ENCODE results near the gene DIAPH1. TPM values are rescaled to one million over a fixed set of nuclear protein-coding genes. Genes with fewer than 3 reads are reported as not detected.
A peak's percentile ranks its signal among the peaks of the same experiment; 100 is the strongest.

Gene DIAPH1
- total RNA-seq, 2 experiments from 2014 or later: 214 to 220 TPM

GRCh38 chr5:141573489-141574121 is 45.2 kb downstream of the DIAPH1 start:
- DNase-seq: no peak
- Mint-ChIP-seq H3K36me3 (peaks cover 23% of the 10 kb centered on the region), H3K27me3 (no peaks in the 10 kb centered on the region), H3K27ac (no peak overlapping the region), H3K4me3 (no peak overlapping the region), H3K4me1 (no peaks in the 10 kb centered on the region), H3K9me3 (no peaks in the 10 kb centered on the region)

DNA sequence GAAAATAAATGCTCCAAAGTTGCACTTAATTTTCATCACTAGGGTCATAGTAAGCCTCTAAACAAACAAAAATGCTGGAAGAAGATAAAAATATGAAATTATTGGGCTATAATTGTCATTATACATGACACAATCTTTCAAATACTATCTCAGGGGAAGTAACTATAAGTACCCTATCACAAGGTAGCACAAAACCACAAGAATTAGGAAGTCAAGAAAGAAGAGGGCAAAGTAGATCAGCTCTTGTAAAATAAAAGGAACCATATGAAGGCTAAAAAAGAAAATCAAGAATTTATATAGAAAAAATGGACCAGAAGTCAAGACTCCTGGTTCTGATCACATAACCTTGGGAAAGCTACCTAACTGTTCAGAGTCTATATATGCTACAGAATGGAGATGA is 48.1 kb downstream of the DIAPH1 start:
- H3K9me3 Mint-ChIP-seq: no peaks in the 10 kb centered on the region
- no peak for DNase-seq
- peaks cover 3% of the 10 kb centered on the region for H3K4me1 Mint-ChIP-seq
- no peak overlapping the region for H3K4me3 Mint-ChIP-seq
- H3K27ac Mint-ChIP-seq: peak overlapping the region; percentile 14
- peaks cover 28% of the 10 kb centered on the region for H3K36me3 Mint-ChIP-seq
- H3K27me3 Mint-ChIP-seq: no peaks in the 10 kb centered on the region

- no peak overlapping the region for H3K4me3 Mint-ChIP-seq
- H3K9me3 Mint-ChIP-seq: no peaks in the 10 kb centered on the region
- no peaks in the 10 kb centered on the region for H3K27me3 Mint-ChIP-seq
- DNase-seq: no peak
- H3K36me3 Mint-ChIP-seq: peaks cover 44% of the 10 kb centered on the region
- H3K4me1 Mint-ChIP-seq: peaks cover 16% of the 10 kb centered on the region
- no peak overlapping the region for H3K27ac Mint-ChIP-seq
Observed at GRCh38 chr5:141567513-141568117, 51.2 kb downstream of the DIAPH1 start.

DNA sequence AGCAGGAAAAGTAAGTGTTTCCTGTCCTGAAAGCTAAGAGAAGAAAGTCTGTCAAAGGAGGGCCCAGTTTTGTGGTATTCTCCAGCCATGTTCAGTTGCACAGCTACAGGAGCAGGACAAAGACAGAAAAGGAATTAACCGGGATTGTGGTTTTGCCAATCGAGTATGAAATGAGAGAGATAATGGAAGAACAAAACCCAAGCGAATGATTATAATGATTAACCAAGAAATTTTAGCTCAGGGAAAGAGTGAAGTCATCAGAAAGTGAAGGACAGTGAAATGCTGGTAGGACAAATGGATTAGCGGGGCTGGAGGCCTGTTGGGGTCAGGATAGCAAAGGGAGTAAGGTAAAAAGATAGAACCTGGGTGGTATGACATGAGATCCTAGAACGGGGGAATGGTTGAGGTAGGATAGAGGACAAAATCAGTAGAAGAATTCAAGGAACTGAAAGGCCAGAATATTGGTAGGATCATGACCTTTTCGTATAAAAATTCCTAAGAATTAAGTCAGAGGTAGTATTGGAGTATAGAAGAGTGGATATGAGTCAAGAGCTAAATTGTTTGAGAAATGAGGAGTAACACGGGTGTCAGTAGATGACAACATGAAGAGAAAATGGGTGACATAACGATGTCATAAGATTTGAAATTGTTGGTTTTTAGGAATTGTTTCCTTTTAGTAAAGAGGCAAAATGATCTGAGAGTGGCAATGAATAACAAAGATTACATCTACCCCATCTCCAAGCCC is 52.8 kb downstream of the DIAPH1 start:
- Mint-ChIP-seq H3K4me1 (peaks cover 18% of the 10 kb centered on the region), H3K4me3 (no peak overlapping the region), H3K27me3 (no peaks in the 10 kb centered on the region), H3K9me3 (no peaks in the 10 kb centered on the region), H3K27ac (peak overlapping the region; percentile 68), H3K36me3 (peaks cover 47% of the 10 kb centered on the region)
- no peak for DNase-seq

DNA sequence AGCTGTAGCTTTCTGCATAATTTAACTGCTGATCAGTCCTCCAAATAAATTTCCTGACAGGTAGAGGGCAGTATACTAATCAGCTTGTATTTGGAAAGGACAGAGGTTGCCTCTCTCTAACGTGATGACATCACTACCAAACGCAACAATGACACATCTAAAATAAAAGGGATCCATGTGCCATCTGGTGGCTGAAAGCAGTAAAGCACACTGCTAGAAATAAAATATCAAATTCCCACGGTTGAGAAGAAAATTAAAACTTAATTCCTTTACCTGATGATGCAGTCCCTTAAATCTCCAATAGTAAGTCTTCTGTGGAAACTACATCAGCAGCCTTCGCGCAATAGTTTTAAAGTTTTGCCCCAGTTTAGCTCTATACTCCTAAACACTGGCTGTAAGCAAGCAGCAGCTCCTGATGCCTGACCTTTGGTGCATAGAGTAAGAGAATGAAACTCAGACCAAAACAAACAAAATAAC is 54.5 kb downstream of the DIAPH1 start:
- Mint-ChIP-seq H3K4me1 (peaks cover 22% of the 10 kb centered on the region), H3K36me3 (peaks cover 54% of the 10 kb centered on the region), H3K4me3 (no peak overlapping the region), H3K9me3 (no peaks in the 10 kb centered on the region), H3K27ac (peak overlapping the region; percentile 84), H3K27me3 (no peaks in the 10 kb centered on the region)
- DNase-seq: peak; percentile 46

DNA sequence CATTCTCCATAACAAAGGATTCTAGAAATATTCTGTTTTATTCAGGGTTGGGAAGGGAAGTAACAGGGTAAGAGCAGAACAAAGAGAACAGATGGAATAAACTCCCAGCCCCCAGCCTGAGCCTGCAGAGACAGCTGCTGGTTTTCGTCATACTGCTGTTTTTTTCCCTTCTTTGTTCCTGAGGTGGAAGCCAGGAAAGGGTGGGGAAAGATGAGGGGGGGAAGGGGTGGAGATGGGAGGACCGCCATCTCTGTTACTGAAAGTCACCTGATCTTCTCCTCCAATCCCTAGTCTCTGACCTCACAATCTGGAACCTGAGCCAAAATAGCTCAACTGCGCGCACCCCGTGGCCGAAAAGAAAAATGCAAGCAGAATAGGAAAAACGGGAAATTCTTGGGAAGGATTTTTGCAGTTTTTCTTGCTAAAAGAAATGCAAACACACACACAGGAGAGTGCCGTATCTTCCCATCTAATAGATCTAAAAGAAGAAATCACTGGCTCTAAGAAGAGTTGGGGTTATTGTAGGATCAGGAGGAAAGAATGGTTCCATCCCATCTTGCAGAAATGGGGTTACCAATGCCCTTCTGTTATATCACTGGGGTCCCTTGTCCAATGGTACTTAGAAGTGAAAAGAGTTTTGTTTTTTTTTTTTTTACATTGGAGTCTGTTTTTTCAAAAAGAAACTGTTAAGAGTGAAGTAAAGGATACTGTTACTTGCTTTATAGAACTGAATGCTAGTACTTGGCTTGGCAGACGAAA is 57.9 kb downstream of the DIAPH1 start:
- Mint-ChIP-seq H3K9me3 (no peaks in the 10 kb centered on the region), H3K27ac (peak overlapping the region; percentile 51), H3K27me3 (no peaks in the 10 kb centered on the region), H3K4me3 (no peak overlapping the region), H3K4me1 (peaks cover 34% of the 10 kb centered on the region), H3K36me3 (peaks cover 55% of the 10 kb centered on the region)
- DNase-seq: no peak

DNA sequence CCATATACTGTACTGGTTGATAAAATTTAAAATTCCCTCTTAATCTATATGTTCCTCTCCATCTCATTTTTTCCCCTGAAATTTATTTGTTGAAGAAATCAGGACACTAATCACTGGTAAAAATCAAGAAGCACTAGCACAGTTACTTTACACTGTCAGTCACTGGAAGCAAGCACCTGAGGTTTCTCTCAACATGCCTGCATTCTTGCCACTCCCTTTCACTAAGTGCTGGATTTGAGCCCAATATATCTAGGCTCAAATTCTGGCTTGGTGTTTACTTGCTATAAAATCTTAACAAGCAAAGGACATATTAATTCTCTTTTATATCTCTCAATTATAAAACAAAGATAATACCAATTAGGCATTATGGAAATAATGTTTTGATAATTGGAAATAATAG is 58.6 kb downstream of the DIAPH1 start:
- no peak overlapping the region for H3K4me3 Mint-ChIP-seq
- H3K4me1 Mint-ChIP-seq: peaks cover 29% of the 10 kb centered on the region
- peak overlapping the region; percentile 51 for H3K27ac Mint-ChIP-seq
- H3K9me3 Mint-ChIP-seq: no peaks in the 10 kb centered on the region
- DNase-seq: no peak
- H3K36me3 Mint-ChIP-seq: peaks cover 51% of the 10 kb centered on the region
- H3K27me3 Mint-ChIP-seq: no peaks in the 10 kb centered on the region

GRCh38 chr5:141559461-141559860 is 59.3 kb downstream of the DIAPH1 start:
- no peaks in the 10 kb centered on the region for H3K27me3 Mint-ChIP-seq
- peaks cover 49% of the 10 kb centered on the region for H3K36me3 Mint-ChIP-seq
- peaks cover 27% of the 10 kb centered on the region for H3K4me1 Mint-ChIP-seq
- H3K4me3 Mint-ChIP-seq: no peak overlapping the region
- H3K27ac Mint-ChIP-seq: no peak overlapping the region
- no peaks in the 10 kb centered on the region for H3K9me3 Mint-ChIP-seq
- DNase-seq: no peak

DNA sequence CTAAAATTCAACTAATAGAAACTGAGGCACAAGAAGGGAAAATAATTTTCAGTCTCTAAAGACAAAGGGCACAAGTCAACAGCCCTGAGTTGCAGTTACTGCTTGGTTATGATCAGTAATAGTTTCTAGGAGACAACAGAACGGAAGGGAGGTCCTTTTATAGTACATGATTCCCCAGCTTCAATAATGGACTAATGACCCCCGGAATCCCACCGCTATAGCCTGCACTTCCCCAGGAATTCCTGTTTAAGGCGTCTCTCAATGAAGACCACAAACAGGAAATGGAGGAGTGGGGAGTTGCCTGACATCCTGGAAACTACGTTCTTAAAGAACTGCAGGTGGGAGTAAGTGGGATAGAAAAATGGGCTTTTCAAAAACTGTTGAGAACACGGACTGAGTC is 60.6 kb downstream of the DIAPH1 start:
- DNase-seq: no peak
- H3K36me3 Mint-ChIP-seq: peaks cover 36% of the 10 kb centered on the region
- peak overlapping the region; percentile 31 for H3K27ac Mint-ChIP-seq
- no peaks in the 10 kb centered on the region for H3K9me3 Mint-ChIP-seq
- H3K27me3 Mint-ChIP-seq: no peaks in the 10 kb centered on the region
- no peak overlapping the region for H3K4me3 Mint-ChIP-seq
- H3K4me1 Mint-ChIP-seq: peaks cover 18% of the 10 kb centered on the region

DNA sequence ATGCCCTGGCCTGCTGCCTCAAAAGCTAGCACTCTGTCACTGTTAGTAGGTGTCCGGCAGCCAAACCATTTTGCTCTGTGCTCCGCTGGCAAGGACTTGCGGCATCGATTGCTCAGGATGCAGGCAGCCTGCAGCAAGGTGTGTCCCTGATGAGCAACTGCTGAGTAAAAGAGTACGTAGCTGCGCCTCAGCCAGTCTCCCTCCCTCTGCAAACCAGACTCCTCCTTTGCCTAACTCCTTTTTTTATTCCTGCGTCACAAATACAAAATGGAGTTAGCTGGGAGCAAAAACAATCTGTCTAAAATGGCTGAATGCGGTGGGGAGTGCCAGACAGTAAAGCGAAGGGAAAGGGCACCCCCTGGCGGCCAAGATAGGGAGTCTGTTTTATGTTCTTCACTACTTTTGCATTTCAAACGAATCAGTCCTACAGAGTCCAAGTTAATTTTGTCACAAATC is 61.1 kb downstream of the DIAPH1 start:
- peak; percentile 62 for DNase-seq
- no peaks in the 10 kb centered on the region for H3K9me3 Mint-ChIP-seq
- H3K4me3 Mint-ChIP-seq: no peak overlapping the region
- H3K27me3 Mint-ChIP-seq: no peaks in the 10 kb centered on the region
- H3K4me1 Mint-ChIP-seq: peaks cover 20% of the 10 kb centered on the region
- H3K27ac Mint-ChIP-seq: peak overlapping the region; percentile 40
- H3K36me3 Mint-ChIP-seq: peaks cover 31% of the 10 kb centered on the region

- peaks cover 9% of the 10 kb centered on the region for H3K9me3 Mint-ChIP-seq
- peaks cover 68% of the 10 kb centered on the region for H3K36me3 Mint-ChIP-seq
- no peak overlapping the region for H3K27ac Mint-ChIP-seq
- H3K4me1 Mint-ChIP-seq: peaks cover 25% of the 10 kb centered on the region
- DNase-seq: no peak
- no peaks in the 10 kb centered on the region for H3K27me3 Mint-ChIP-seq
- no peak overlapping the region for H3K4me3 Mint-ChIP-seq
Observed at GRCh38 chr5:141547921-141548320, 70.9 kb downstream of the DIAPH1 start.

DNA sequence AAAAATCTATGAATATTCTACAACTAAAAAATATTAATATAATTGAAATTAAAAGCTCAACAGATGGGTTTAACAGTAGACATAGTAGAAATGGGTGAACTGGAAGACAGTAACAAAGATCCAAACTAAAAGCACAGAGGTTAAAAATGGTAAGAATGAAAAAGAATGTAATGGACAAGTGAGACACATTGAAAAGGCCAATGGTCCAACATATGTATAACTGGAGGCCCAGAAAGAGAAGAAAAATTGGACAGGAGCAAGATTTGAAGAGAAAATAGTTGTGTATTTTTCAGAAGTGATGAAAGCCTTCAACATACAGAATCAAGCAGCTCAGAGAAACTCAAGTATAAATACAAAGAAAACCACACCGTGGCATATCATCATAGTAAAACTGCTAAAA is 71.3 kb downstream of the DIAPH1 start:
- DNase-seq: no peak
- Mint-ChIP-seq H3K4me3 (no peak overlapping the region), H3K9me3 (peaks cover 9% of the 10 kb centered on the region), H3K27ac (no peak overlapping the region), H3K4me1 (peaks cover 22% of the 10 kb centered on the region), H3K36me3 (peaks cover 72% of the 10 kb centered on the region), H3K27me3 (no peaks in the 10 kb centered on the region)

- H3K36me3 Mint-ChIP-seq: peaks cover 59% of the 10 kb centered on the region
- no peak overlapping the region for H3K4me3 Mint-ChIP-seq
- H3K9me3 Mint-ChIP-seq: peaks cover 7% of the 10 kb centered on the region
- DNase-seq: no peak
- peaks cover 12% of the 10 kb centered on the region for H3K4me1 Mint-ChIP-seq
- no peak overlapping the region for H3K27ac Mint-ChIP-seq
- H3K27me3 Mint-ChIP-seq: no peaks in the 10 kb centered on the region
Observed at GRCh38 chr5:141543053-141543452, 75.7 kb downstream of the DIAPH1 start.

DNA sequence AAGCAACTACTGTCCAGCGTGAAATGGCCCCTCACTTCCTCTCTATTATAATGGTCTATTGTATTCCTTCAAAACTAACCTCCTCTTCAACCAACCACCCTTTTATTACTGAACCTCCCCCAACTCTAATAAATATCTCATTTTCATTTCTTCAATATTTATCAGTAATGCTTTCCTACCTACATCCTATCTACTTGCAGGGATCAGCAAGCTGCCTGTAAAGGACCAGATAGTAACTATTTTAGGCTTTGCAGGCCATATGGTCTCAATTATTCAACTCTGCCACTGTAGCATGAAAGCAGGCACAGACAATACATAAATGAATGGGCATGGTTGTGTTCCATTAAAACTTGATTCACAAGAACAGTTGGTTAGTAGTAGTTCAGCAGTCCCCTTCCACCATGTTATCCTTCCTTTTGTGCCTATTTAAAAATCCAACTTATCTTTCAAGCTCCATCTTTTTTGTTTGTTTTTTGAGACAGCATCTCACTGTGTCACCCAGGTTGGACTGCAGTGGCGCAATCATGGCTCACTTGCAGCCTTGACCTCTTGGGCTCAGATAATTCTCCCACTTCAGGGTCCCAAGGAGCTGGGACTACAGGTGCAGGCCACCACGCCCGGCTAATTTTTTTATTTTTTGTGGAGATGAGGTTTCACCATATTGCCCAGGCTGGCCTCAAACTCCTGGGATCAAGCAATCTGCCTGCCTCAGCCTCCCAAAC is 84.1 kb downstream of the DIAPH1 start:
- H3K36me3 Mint-ChIP-seq: peaks cover 20% of the 10 kb centered on the region
- H3K4me1 Mint-ChIP-seq: no peaks in the 10 kb centered on the region
- no peaks in the 10 kb centered on the region for H3K9me3 Mint-ChIP-seq
- H3K27ac Mint-ChIP-seq: peak overlapping the region; percentile 47
- DNase-seq: no peak
- H3K27me3 Mint-ChIP-seq: no peaks in the 10 kb centered on the region
- H3K4me3 Mint-ChIP-seq: no peak overlapping the region
